SHP77 treated with DMSO at 0.1 percent for 48 hours (cell line): ENCODE data around the gene NEAT1.
"Not testable (repeated sequence)": the region's sequence is repeated elsewhere in the genome, so short reads cannot be mapped to it uniquely, and the experiment has no call there.

ENCODE experiments used
- DNase-seq: peaks from one replicate; lab custom pipeline; 2025; lab: John Stamatoyannopoulos, UW

The NEAT1 gene

GRCh38 chr11:65404638-65405339 lies 17.8 kb upstream of the NEAT1 start:
- no peak for DNase-seq

- DNase-seq, result no peak
These were observed 11.5 kb upstream of the NEAT1 start for GRCh38 chr11:65410936-65411680.

GRCh38 chr11:65411681-65412070 lies 10.9 kb upstream of the NEAT1 start:
- DNase-seq, result no peak

- DNase-seq, result no peak
These were observed 10.1 kb upstream of the NEAT1 start for GRCh38 chr11:65412271-65413076.

DNA sequence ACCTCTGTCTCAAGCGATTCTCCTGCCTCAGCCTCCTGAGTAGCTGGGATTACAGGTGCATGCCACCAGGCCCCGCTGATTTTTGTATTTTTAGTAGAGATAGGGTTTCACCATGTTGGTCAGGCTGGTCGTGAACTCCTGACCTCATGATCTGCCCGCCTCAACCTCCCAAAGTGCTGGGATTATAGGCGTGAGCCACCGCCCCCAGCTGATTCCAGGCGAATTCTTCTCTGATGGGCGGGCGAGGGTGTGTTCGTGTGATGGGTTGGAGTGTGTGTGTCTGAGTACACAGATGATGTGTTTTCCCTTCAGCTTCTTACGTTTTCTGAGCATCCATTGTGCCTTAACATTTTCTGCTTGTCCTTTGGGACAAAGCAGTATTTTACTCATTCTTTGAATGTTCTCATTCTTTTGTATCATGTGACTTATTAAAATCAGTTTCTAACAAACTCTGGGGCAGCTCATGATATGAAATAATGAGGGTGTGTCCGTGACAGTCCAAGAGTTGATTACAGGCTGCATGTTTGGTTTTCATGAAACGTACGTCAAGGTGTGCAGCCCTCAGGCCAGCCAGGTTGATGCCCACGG lies 9.4 kb upstream of the NEAT1 start:
- not testable (repeated sequence) for DNase-seq

DNA sequence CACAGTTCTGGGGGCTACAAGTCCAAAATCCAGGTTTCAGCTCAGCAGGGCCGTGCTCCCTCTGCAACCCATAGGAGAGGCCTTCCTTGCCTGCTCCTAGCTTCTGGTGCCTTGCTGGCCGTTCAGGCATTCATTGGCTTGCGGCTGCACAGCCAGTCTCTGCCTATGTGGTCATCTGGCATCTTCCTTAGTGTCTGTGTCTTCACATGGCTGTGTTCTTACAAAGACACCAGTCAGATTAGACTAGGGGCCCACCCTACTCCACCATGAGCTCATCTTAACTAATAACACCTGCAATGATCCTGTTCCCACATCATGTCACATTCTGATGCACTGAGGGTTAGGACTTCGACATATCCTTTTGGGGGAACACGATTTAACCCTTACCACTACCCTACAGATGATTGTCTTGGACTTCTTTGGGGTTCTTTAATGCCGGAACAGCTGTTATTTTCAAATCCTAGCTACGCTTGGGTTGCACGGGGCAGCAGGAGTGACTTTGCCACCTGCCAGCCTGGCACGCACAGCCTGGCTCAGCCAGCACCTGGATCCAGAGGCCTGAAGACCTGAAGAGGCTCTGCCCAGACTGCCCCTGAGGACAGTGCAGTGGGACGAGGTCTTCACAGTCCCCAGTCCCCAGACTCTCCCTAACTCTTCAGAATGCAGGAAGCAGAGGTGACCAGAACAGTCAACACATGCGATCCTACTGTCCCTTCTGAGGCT lies 7.7 kb upstream of the NEAT1 start:
- no peak for DNase-seq

GRCh38 chr11:65415499-65416340 lies 6.9 kb upstream of the NEAT1 start:
- DNase-seq, result no peak

DNA sequence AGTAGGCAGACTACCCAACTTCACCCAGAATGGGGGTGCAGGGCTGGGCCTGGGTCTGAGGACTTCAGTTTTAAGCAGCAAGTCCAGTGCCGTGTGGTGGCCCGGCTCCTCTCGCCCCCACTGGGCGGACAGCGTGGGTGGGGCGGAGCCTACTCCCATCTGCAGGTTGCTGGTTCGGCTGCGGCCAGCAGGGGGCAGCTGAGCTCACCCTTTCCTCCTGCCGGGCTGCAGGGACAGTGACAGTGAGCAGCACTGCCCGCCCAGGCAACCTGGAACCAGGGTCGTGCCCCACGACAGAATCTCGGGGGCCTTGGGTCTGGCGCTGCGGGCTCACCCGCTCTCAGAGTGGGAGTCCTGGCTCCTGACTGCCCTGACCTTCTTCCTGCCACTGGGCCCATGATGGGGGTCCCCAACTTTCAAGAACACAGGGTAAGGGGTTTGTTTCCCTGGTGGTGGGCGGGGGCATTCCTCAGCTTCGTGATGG lies 6.2 kb upstream of the NEAT1 start:
- DNase-seq, result no peak

GRCh38 chr11:65416841-65417701 lies 5.5 kb upstream of the NEAT1 start:
- DNase-seq, result no peak

- DNase-seq, result no peak
These were observed 4.7 kb upstream of the NEAT1 start for GRCh38 chr11:65417702-65418430.

DNA sequence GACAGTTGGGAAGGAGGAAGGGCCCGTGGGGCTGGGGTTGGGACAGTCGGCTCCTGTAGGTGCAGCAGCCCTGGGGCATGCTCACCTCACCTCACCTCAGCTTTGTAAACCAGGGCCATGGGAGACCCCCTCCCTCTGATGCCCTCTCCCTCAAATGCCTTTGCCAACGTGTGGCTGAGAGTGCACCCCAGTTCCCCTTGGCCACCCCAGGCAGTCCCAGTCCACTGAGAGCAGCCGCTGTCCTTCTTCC lies 4.2 kb upstream of the NEAT1 start:
- no peak for DNase-seq

DNA sequence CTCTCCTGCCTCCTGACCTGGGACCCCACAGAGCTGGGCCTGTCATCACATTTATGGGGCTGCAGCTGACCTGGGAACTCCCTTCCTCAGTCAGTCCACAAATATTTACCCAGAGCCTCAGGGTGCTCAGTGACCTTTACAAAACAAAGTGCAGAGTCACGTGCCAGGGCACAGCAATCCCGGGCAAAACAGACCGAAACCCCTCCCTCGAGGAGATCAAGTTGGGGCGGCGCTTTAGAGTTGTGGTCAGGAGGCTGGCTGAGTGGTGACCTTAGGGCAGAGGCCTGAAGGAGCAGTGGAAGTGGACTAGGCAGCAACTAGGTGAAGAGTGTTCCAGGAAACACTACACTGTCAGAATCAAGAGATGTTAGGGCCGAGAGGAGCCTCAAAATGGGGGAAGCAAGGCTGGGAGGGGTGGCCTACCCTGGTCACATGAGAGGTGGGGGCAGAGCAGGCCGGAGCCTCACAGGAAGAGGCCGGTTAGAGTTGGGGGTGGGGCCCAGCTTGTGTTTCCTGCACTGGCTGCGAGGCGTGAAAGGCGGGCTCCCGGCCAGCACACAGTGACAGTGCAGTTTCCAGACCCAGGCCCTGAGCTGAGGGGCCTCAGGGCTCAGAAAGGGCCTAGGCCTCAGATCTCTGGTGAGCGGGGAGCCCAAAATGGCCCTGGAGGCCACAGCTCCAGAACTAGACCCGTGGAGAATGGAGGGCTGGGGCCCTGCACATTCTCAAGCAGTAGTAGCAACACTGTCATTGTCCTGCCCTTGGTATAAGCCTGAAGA lies 3.7 kb upstream of the NEAT1 start:
- DNase-seq, result peak; percentile 96

DNA sequence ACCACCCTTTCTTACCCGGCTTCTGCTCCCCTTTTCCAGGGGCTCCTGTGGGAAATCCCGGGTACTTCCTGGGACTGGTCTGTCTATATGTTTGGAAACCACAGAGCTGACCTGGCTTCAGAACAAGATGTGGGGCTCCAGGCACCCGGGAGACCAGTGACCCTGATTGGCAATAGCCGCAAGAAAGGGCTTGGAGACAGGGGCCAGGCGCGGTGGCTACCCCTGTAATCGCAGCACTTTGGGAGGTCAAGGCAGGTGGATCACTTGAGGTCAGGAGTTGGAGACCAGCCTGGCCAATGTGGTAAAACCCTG lies 3.2 kb upstream of the NEAT1 start:
- no peak for DNase-seq

DNA sequence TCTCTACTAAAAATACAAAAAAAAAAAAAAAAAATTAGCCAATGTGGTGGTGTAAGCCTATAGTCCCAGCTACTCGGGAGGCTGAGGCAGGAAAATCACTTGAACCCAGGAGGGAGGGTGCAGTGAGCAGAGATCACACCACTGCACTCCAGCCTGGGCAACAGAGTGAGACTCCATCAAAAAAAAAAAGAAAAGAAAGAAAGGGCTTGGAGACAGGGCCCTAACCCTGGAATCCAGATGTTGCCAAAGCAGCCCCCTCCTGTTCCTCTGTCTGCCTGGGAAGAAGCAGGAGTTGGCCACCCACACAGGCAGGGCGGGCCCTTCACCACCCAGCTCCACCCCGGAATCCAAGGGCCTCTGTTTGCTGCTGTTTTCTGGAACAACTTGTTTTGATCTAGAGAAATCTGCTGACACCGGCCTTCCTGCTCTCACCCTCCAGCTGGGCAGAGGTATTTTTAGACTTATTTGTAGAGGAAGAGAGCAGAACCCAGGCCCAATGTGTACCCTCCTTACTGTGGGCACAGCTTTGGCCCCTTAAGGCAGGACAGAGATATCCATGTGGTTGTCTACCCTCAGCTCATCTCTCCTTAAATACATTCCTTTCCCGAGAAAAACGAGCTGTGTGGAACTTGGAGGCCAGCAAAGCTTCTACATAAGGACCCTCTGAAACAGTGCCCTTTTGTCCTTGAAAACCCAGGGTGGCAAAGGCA lies 2.7 kb upstream of the NEAT1 start:
- no peak for DNase-seq

DNA sequence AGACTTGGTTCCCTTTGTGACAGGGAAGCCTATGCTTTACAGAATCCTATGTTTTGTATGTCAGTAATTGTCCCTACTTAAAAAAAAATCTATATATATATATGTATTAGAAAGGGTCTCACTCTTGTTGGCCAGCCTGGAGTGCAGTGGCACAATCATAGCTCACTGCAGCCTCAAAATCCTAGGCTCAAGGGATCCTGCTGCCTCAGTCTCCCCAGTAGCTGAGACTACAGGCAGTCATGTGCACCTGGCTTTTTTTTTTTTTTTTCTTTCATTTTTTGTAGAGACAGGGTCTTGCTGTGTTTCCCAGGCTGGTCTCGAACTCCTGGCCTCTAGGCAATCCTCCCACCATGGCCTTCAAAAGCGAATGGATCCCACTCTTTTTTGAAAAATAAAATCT lies 2.1 kb upstream of the NEAT1 start:
- no peak for DNase-seq

DNA sequence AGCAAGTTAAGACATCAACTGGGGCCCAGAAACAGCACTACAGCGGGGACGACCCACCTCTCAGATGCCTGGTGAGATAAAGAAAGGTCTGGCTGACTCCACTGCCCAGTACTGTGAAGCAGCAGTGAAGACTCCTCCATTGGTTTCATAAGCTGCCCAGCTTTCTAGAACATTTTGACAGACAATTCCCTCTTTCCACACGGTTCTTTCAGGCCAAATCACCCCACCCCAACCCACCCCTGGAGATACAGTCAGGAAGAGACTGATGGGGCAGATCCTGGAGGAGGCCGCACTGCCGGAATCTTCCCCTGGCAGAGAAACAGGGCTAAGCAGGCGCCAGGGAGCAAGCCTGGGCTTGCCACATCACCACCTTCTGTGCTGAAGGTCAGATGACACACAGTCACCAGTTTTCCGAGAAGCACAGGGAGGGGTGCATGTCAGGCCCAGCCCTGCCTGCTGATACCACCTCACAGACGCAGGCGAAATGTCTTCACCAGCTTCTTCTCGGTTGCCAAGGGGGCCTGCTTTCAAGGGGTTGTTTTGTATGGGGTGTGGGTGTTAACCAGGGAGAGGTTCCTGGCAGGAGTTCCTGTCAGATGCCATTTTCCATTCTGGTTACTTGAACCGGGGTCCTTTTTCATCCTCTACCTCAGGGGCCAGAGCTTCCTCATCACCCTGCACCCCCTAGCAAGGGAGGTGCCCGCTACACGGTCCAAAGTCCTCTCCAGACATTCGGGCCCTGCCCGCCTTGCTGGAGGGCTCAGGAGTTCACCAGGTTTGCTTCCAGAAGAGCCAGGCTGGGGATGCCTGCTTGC lies 1.4 kb upstream of the NEAT1 start:
- DNase-seq, result peak; percentile 88
